Glutamatergic neuron (in vitro differentiated cells): ENCODE results near the gene NPM3. TPM values are rescaled to one million over a fixed set of nuclear protein-coding genes. Genes with fewer than 3 reads are reported as not detected.

Source experiments
- DNase-seq: peaks from one replicate; pipeline ENCODE4 v3.0.0; 2022
- H3K27ac Mint-ChIP-seq: one replicate; pipeline ENCODE4 v1.8.0; 2020; ENCODE audit warnings: mild to moderate bottlenecking, mixed read lengths, inconsistent platforms; ENCODE audit not compliant: unreplicated experiment
- H3K27me3 Mint-ChIP-seq: one replicate; pipeline ENCODE4 v1.8.0; 2020; ENCODE audit warnings: mild to moderate bottlenecking, moderate library complexity, mixed read lengths, inconsistent platforms; ENCODE audit not compliant: unreplicated experiment
- H3K36me3 Mint-ChIP-seq: one replicate; pipeline ENCODE4 v1.8.0; 2020; ENCODE audit warnings: mild to moderate bottlenecking, mixed read lengths, inconsistent platforms; ENCODE audit not compliant: unreplicated experiment
- H3K4me1 Mint-ChIP-seq: one replicate; pipeline ENCODE4 v1.8.0; 2020; ENCODE audit warnings: mild to moderate bottlenecking, low read depth, mixed read lengths, inconsistent platforms; ENCODE audit not compliant: unreplicated experiment
- H3K4me3 Mint-ChIP-seq: one replicate; pipeline ENCODE4 v1.8.0; 2020; ENCODE audit warnings: mild to moderate bottlenecking, mixed read lengths, inconsistent platforms; ENCODE audit not compliant: unreplicated experiment
- H3K9me3 Mint-ChIP-seq: one replicate; pipeline ENCODE4 v1.8.0; 2020; ENCODE audit warnings: mild to moderate bottlenecking, moderate library complexity, mixed read lengths, inconsistent platforms; ENCODE audit not compliant: unreplicated experiment
- total RNA-seq: library from RNA; stranded (reverse); fragmentation: NEBNext Ultra II Directional; extraction: Animal tissue kit (Norgen Biotek cat#: 25700); gene quantifications from one replicate; pipeline ENCODE4 v1.2.1, GENCODE V29; 2021; ENCODE audit not compliant: unreplicated experiment
- TF ChIP-seq, protein P1 (sequence below): fragments of 200-600 bp; sonication (generic); IDR thresholded peaks from one replicate; pipeline ENCODE4 v1.5.0; 2021; ENCODE audit not compliant: partially characterized antibody, unreplicated experiment

The NPM3 gene
- total RNA-seq, 1 donor from 2014 or later: 18.1 TPM

DNA sequence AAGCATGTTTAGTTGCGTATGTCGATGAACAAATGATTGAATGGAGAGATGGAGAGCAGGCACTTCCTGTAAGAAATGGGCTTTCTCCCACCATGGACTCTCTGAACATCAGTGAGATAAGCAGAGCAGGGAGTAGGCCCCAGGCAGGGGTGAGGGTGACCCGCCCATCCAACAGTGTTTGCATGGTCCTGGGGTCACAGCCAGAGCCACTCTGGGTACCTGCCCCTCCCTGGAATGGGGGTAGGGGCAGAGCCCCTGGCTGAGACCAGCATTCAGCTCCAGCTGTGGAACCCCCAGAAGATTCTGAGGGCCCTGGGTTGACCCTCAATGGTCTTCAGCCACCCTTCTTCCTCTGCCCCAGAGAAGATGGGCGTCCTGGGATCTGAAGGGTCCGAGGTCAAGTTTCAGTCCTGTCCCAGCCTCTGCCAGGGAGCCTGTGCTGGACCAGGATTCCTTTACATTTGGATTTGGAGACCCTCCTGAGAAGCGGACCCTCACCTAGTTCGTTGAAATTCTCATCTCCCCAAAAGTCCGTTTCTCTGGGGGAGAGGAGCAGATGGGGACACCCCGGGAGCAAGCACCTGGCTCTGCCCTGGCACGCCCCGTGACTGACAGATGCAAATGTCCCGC, 5.0 kb downstream of the NPM3 start:
- no peak overlapping the region for H3K27ac Mint-ChIP-seq
- H3K36me3 Mint-ChIP-seq: no peaks in the 10 kb centered on the region
- H3K4me1 Mint-ChIP-seq: peaks cover 26% of the 10 kb centered on the region
- DNase-seq: no peak
- peaks cover 22% of the 10 kb centered on the region for H3K27me3 Mint-ChIP-seq
- peak overlapping the region; percentile 89 for H3K4me3 Mint-ChIP-seq
- H3K9me3 Mint-ChIP-seq: peaks cover 19% of the 10 kb centered on the region
- TF ChIP-seq, protein P1, sequence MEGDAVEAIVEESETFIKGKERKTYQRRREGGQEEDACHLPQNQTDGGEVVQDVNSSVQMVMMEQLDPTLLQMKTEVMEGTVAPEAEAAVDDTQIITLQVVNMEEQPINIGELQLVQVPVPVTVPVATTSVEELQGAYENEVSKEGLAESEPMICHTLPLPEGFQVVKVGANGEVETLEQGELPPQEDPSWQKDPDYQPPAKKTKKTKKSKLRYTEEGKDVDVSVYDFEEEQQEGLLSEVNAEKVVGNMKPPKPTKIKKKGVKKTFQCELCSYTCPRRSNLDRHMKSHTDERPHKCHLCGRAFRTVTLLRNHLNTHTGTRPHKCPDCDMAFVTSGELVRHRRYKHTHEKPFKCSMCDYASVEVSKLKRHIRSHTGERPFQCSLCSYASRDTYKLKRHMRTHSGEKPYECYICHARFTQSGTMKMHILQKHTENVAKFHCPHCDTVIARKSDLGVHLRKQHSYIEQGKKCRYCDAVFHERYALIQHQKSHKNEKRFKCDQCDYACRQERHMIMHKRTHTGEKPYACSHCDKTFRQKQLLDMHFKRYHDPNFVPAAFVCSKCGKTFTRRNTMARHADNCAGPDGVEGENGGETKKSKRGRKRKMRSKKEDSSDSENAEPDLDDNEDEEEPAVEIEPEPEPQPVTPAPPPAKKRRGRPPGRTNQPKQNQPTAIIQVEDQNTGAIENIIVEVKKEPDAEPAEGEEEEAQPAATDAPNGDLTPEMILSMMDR: no peak

DNA sequence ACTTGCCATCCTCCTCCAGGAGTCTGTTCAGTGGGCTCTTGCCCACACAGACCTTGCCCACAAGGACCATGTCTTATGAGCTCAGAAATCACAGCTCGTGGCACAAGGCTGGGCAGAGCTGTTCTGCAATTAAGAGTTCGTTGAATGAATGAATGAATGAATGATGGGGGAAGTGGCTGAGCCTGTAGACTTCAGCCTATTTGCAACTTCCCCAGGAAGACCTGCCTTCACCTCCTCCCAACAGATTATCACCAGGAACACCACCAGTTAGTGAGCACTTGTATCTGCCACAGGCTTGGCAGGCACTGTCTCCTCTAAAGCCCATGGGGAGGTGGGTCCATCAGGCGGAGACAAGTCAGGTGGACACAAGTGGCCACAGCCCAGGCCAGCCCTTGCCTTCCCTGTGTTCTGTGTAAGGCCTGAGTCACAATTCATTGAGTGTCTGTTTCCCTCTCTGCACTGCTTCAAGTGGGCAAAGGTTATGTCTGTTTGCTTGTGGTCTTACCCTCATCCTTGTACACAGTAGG, 5.6 kb downstream of the NPM3 start:
- DNase-seq: no peak
- Mint-ChIP-seq H3K9me3 (peaks cover 16% of the 10 kb centered on the region), H3K27me3 (peaks cover 23% of the 10 kb centered on the region), H3K4me3 (peak overlapping the region; percentile 47), H3K27ac (no peak overlapping the region), H3K36me3 (no peaks in the 10 kb centered on the region), H3K4me1 (peaks cover 26% of the 10 kb centered on the region)
- TF ChIP-seq, protein P1: no peak

DNA sequence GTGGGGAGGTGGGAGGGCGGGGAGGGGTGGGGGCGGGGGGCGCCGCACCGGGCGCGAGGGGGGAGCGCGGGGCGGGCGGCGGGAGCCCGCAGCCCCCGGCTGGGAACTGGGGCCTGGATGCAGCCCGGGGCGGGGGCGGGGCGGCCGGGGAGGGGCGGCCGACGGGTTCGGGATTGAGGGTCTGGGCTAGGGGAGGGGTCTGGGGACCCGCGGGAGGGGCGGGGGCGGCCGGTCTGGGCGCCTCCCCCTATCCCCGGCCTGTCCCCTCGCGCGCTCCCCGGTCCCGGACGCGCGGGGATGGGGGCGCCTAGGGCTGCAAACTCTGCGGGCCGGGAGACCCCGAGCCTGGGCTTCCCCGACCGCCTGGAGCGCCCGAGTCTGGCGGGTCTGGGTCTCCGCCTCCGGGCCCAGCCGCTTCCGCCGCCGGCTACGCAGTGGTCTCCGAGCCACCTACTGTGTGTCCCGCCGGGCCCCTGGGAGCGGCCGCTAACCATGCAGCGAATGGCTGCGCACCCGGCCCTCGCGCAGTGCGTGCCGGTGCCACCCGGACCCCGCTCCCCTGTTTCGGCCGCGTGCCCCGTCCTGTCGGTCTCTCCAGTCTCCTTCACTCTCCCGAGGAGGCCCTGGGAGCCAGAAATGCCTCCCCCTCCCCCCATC, 7.0 kb downstream of the NPM3 start:
- TF ChIP-seq, protein P1: no peak
- no peak for DNase-seq
- peaks cover 12% of the 10 kb centered on the region for H3K9me3 Mint-ChIP-seq
- H3K4me1 Mint-ChIP-seq: peaks cover 23% of the 10 kb centered on the region
- H3K27ac Mint-ChIP-seq: no peak overlapping the region
- H3K4me3 Mint-ChIP-seq: peak overlapping the region; percentile 71
- H3K27me3 Mint-ChIP-seq: peaks cover 23% of the 10 kb centered on the region
- H3K36me3 Mint-ChIP-seq: no peaks in the 10 kb centered on the region

DNA sequence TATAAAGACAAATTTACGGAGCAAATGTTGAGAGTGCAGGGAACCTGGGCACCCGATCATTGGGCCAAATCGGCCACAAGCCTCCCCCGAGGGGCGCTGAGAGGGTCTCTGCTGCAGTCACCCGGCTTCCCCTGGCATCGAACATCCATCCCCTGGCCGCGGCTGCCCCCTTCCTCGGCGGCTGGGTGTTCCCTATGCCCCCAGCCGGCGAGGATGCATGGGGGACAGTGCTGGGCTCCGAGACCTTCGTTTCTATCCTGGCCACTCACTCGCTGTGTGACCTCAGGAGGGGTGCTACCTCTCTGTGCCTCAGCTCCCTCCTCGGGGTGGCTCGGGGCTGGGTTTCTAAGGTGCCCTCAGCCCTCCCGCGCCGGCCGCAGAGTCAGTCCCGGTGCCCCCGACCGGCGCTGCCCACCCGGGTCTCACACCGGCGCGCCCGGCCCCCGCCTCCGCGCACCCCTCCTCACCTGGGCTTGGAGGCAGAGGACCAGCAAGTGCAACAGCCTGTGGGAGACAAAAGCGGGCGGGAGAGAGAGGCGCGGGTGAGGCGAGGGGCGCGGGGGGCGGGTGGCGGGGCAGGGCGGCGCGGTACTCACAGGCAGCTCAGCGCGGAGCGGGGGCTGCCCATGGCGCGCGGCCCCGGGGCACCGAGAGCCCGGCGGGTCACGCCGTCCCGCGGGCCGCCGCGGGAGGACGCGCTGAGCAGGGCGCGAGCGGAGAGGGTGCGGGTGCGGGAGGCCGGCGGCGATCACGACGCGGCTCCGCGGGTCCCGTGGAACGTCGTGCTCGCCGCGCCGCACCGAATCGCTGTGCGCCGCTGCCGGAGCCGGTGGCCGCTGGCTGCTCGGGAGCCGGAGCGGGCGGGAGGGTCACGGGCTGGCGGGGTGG, 7.7 kb downstream of the NPM3 start, which contains the start of gene FGF8:
TSS of gene FGF8 (minus strand) at position 842 of the 888 bp plus-strand sequence. CDS start at position 628, 214 bp downstream.
- Mint-ChIP-seq H3K4me3 (peak within 1 kb of the TSS; percentile 71), H3K36me3 (no peaks in the 10 kb centered on the region), H3K27me3 (peaks cover 23% of the 10 kb centered on the region), H3K9me3 (peaks cover 11% of the 10 kb centered on the region), H3K27ac (no peak within 1 kb of the TSS), H3K4me1 (peaks cover 23% of the 10 kb centered on the region)
- DNase-seq: no peak
- TF ChIP-seq, protein P1: no peak
